ENCODE measurements around the gene PNCK. TPM values are rescaled to one million over a fixed set of nuclear protein-coding genes. Genes with fewer than 3 reads are reported as not detected.
A peak's percentile ranks its signal among the peaks of the same experiment; 100 is the strongest.

Gene PNCK
- total and polyA plus RNA-seq, 2 donors (not counting 1 experiment from before 2014, with no cell fraction given), result 0.33 TPM; not detected in 1

DNA sequence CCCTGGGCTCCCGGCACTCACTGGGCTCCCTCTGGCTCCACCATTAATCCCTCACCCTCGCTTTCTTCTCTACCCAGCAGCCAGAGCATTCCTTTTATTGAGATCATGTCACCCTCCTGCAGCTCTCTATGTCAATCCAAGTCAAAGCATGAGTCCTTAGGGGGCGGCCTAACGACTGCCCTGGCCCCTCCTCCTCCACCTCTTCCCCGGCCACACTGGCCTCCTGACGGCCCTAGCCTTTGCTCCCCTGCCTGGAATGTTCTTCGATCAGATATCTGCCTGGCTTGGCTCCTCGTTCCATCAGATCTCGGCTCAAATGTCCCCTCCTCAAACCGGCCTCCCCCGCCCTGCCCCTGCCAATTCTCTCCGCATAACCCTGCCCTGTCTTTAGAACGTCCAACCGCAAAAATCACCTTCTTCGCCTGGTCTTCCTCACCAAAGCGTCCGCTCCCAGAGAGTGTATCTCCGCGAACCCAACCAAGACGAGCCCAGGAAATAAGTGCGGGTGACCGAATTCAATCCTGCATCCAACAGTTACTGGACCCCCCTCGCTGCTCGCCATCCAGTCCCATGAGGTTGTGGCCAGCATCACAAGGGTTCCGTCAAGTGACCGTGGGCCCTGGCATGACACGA, 722 bp upstream of the PNCK start:
- Histone ChIP-seq H3K27me3 (ENCODE audit: control insufficient read depth, insufficient read depth, low read length) (no peaks in the 10 kb centered on the region), H3K27ac (ENCODE audit: insufficient read depth, low read length) (no peak overlapping the region), H3K4me2 (ENCODE audit: extremely low read depth, insufficient read depth, low read length) (no peak overlapping the region), H3K79me2 (ENCODE audit: control insufficient read depth, insufficient read depth, low read length) (no peaks in the 10 kb centered on the region), H3K9ac (ENCODE audit: insufficient read depth, low read length) (no peak overlapping the region), H4K20me1 (ENCODE audit: control insufficient read depth, extremely low read depth, insufficient read depth, low read length) (no peaks in the 10 kb centered on the region), H2AFZ (ENCODE audit: low read length) (no peak overlapping the region), H3K4me1 (ENCODE audit: control insufficient read depth, extremely low read depth, insufficient read depth, low read length) (no peaks in the 10 kb centered on the region), H3K9me3 (ENCODE audit: control insufficient read depth, insufficient read depth, low read depth, low read length) (no peaks in the 10 kb centered on the region), H3K36me3 (ENCODE audit: control insufficient read depth, insufficient read depth, low read length) (no peaks in the 10 kb centered on the region), H3K4me3 (replicated peaks in 1 of 4; ENCODE audit: control extremely low read depth in 1 of 4, insufficient read depth in 1 of 4, low read depth in 3 of 4, low read length in 4 of 4) (no peak overlapping the region)
- no peak for TF ChIP-seq EZH2 (IDR thresholded peaks at IDR 0.05; ENCODE audit: low read length, missing control alignments)
- TF ChIP-seq, protein P1, sequence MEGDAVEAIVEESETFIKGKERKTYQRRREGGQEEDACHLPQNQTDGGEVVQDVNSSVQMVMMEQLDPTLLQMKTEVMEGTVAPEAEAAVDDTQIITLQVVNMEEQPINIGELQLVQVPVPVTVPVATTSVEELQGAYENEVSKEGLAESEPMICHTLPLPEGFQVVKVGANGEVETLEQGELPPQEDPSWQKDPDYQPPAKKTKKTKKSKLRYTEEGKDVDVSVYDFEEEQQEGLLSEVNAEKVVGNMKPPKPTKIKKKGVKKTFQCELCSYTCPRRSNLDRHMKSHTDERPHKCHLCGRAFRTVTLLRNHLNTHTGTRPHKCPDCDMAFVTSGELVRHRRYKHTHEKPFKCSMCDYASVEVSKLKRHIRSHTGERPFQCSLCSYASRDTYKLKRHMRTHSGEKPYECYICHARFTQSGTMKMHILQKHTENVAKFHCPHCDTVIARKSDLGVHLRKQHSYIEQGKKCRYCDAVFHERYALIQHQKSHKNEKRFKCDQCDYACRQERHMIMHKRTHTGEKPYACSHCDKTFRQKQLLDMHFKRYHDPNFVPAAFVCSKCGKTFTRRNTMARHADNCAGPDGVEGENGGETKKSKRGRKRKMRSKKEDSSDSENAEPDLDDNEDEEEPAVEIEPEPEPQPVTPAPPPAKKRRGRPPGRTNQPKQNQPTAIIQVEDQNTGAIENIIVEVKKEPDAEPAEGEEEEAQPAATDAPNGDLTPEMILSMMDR (conservative IDR thresholded peaks at IDR 0.05 in 1 of 2, IDR thresholded peaks at IDR 0.05 in 1 of 2; ENCODE audit: low read depth in 1 of 2, low read length in 2 of 2), result no peak
- no peak for DNase-seq (ENCODE audit: low read depth in 2 of 2)

DNA sequence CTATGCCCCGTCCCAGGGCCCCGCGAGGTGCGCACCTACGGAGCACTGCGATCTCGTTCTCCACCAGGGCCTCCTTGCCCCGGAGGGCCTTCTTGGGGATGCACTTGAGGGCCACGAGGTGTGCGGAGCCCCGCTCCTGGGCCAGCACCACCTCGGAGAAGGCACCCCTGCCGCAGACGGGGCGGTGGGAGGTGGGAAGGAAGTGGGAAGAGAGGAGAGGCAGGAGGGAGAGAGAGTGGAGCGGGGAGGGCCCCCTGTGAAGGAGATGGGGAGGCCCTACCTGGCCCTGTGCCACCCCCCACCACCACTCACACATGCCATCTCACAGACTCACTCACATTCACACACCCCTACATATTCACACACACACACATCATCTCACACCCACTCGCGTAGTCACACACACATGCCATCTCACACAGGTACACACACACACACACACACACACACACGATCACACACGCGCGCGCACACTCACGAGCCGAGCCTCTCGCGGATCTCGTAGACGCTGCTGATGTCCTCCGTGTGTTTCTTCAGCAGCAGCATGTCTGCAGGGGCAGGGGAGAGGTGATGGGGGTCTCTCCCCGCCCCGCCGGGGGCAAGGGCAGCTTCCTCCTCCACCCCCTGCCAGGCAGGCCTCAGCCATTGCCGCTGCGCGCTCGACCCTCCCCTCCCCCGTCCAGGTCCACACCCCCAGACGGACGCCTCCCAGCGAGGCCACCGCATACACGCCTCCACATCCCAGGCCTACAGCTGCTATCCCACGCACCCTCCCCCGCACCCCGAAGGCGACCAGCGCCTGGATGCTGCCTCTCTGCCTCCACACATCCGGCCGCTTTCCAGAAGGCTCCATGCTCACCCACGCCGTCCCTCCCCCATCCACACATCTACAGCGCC, 834 bp downstream of the PNCK start:
- H3K36me3 ChIP-seq (ENCODE audit: control insufficient read depth, insufficient read depth, low read length), result no peaks in the 10 kb centered on the region
- H3K4me2 ChIP-seq (ENCODE audit: extremely low read depth, insufficient read depth, low read length), result no peak overlapping the region
- H3K9ac ChIP-seq (ENCODE audit: insufficient read depth, low read length), result no peak overlapping the region
- H3K4me1 ChIP-seq (ENCODE audit: control insufficient read depth, extremely low read depth, insufficient read depth, low read length), result no peaks in the 10 kb centered on the region
- no peaks in the 10 kb centered on the region for H3K79me2 ChIP-seq (ENCODE audit: control insufficient read depth, insufficient read depth, low read length)
- no peaks in the 10 kb centered on the region for H3K27me3 ChIP-seq (ENCODE audit: control insufficient read depth, insufficient read depth, low read length)
- DNase-seq (ENCODE audit: low read depth in 2 of 2), result no peak
- H4K20me1 ChIP-seq (ENCODE audit: control insufficient read depth, extremely low read depth, insufficient read depth, low read length), result no peaks in the 10 kb centered on the region
- H3K9me3 ChIP-seq (ENCODE audit: control insufficient read depth, insufficient read depth, low read depth, low read length), result no peaks in the 10 kb centered on the region
- TF ChIP-seq, protein P1 (conservative IDR thresholded peaks at IDR 0.05 in 1 of 2, IDR thresholded peaks at IDR 0.05 in 1 of 2; ENCODE audit: low read depth in 1 of 2, low read length in 2 of 2), result no peak
- peak; percentile 30 for TF ChIP-seq EZH2 (IDR thresholded peaks at IDR 0.05; ENCODE audit: low read length, missing control alignments)
- no peak overlapping the region for H3K27ac ChIP-seq (ENCODE audit: insufficient read depth, low read length)
- no peak overlapping the region for H2AFZ ChIP-seq (ENCODE audit: low read length)
- no peak overlapping the region for H3K4me3 ChIP-seq (replicated peaks in 1 of 4; ENCODE audit: control extremely low read depth in 1 of 4, insufficient read depth in 1 of 4, low read depth in 3 of 4, low read length in 4 of 4)
